Mesothelial cell of epicardium (in vitro differentiated cells): ENCODE data around the gene OARD1. TPM values are rescaled to one million over a fixed set of nuclear protein-coding genes. Genes with fewer than 3 reads are reported as not detected.
A peak's percentile ranks its signal among the peaks of the same experiment; 100 is the strongest.

Source experiments
- DNase-seq, 2 experiments: peaks; one replicate each; pipeline ENCODE4 v3.0.0; 2021; ENCODE audit warnings: low spot score in 2 of 2; ENCODE audit not compliant: unreplicated experiment in 2 of 2
- H3K27ac Mint-ChIP-seq: 2 replicates; pipeline ENCODE4 v1.8.0; 2021; ENCODE audit warnings: mixed read lengths
- H3K27me3 Mint-ChIP-seq: 2 replicates; pipeline ENCODE4 v1.8.0; 2021; ENCODE audit warnings: low read depth, mixed read lengths
- H3K36me3 Mint-ChIP-seq: 2 replicates; pipeline ENCODE4 v1.8.0; 2021; ENCODE audit warnings: mixed read lengths
- H3K4me1 Mint-ChIP-seq: 2 replicates; pipeline ENCODE4 v1.8.0; 2021; ENCODE audit warnings: mixed read lengths
- H3K4me3 Mint-ChIP-seq: 2 replicates; pipeline ENCODE4 v1.8.0; 2021; ENCODE audit warnings: mild to moderate bottlenecking, moderate library complexity, mixed read lengths
- H3K9me3 Mint-ChIP-seq: 2 replicates; pipeline ENCODE4 v1.8.0; 2021; ENCODE audit warnings: mixed read lengths
- total RNA-seq: library from RNA; stranded (reverse); gene quantifications from 3 replicates; pipeline ENCODE4 v1.2.1, GENCODE V29; 2021
- TF ChIP-seq, protein P1 (sequence below): fragments of 200-600 bp; sonication (generic); IDR thresholded peaks from one replicate; pipeline ENCODE4 v1.5.0; 2021; ENCODE audit warnings: antibody characterized with exemption; ENCODE audit not compliant: unreplicated experiment

Gene OARD1
- total RNA-seq, 1 donor from 2014 or later, result 26.8 TPM

DNA sequence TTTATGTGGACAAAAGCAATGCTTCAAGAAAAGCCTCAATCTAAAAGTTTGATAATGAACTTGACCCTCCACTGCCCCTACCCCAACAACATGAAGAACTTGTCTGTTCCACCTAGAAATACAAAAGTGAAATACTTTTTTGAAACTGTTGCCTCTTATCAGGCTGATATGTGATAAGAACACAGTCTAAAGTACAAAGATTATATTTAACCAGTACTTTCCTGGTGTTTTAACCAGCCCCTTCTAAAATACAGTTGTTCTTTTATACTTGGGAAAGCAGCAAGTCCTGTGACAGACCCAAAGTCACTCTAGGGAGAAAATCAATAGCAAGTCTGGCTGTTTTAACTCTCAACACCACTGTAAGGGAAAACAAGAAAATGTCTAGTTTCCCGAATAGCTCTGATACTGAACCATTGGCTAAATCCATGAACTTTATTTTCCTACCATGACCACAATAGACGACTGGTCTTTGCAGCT, 6.6 kb downstream of the OARD1 start:
- H3K9me3 Mint-ChIP-seq, result no peaks in the 10 kb centered on the region
- no peak for DNase-seq
- H3K27me3 Mint-ChIP-seq, result no peaks in the 10 kb centered on the region
- H3K27ac Mint-ChIP-seq, result peak overlapping the region; percentile 66
- peaks cover 12% of the 10 kb centered on the region for H3K4me1 Mint-ChIP-seq
- TF ChIP-seq, protein P1, sequence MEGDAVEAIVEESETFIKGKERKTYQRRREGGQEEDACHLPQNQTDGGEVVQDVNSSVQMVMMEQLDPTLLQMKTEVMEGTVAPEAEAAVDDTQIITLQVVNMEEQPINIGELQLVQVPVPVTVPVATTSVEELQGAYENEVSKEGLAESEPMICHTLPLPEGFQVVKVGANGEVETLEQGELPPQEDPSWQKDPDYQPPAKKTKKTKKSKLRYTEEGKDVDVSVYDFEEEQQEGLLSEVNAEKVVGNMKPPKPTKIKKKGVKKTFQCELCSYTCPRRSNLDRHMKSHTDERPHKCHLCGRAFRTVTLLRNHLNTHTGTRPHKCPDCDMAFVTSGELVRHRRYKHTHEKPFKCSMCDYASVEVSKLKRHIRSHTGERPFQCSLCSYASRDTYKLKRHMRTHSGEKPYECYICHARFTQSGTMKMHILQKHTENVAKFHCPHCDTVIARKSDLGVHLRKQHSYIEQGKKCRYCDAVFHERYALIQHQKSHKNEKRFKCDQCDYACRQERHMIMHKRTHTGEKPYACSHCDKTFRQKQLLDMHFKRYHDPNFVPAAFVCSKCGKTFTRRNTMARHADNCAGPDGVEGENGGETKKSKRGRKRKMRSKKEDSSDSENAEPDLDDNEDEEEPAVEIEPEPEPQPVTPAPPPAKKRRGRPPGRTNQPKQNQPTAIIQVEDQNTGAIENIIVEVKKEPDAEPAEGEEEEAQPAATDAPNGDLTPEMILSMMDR, result no peak
- H3K36me3 Mint-ChIP-seq, result peaks cover 11% of the 10 kb centered on the region
- H3K4me3 Mint-ChIP-seq, result no peak overlapping the region

GRCh38 chr6:41064841-41065240, 7.3 kb downstream of the OARD1 start:
- no peaks in the 10 kb centered on the region for H3K27me3 Mint-ChIP-seq
- H3K4me3 Mint-ChIP-seq, result no peak overlapping the region
- H3K9me3 Mint-ChIP-seq, result no peaks in the 10 kb centered on the region
- TF ChIP-seq, protein P1, result no peak
- H3K4me1 Mint-ChIP-seq, result peaks cover 10% of the 10 kb centered on the region
- no peak for DNase-seq
- H3K27ac Mint-ChIP-seq, result no peak overlapping the region
- peaks cover 11% of the 10 kb centered on the region for H3K36me3 Mint-ChIP-seq

GRCh38 chr6:41063884-41064285, 8.3 kb downstream of the OARD1 start:
- H3K4me3 Mint-ChIP-seq, result no peak overlapping the region
- H3K27me3 Mint-ChIP-seq, result no peaks in the 10 kb centered on the region
- DNase-seq, result no peak
- no peak overlapping the region for H3K27ac Mint-ChIP-seq
- peaks cover 10% of the 10 kb centered on the region for H3K4me1 Mint-ChIP-seq
- H3K36me3 Mint-ChIP-seq, result peaks cover 11% of the 10 kb centered on the region
- TF ChIP-seq, protein P1, result no peak
- no peaks in the 10 kb centered on the region for H3K9me3 Mint-ChIP-seq

- no peak for DNase-seq
- no peaks in the 10 kb centered on the region for H3K9me3 Mint-ChIP-seq
- no peak overlapping the region for H3K27ac Mint-ChIP-seq
- peaks cover 10% of the 10 kb centered on the region for H3K4me1 Mint-ChIP-seq
- TF ChIP-seq, protein P1, result no peak
- H3K4me3 Mint-ChIP-seq, result no peak overlapping the region
- H3K36me3 Mint-ChIP-seq, result peaks cover 9% of the 10 kb centered on the region
- H3K27me3 Mint-ChIP-seq, result no peaks in the 10 kb centered on the region
Observed at GRCh38 chr6:41062056-41062455, 10.1 kb downstream of the OARD1 start.

DNA sequence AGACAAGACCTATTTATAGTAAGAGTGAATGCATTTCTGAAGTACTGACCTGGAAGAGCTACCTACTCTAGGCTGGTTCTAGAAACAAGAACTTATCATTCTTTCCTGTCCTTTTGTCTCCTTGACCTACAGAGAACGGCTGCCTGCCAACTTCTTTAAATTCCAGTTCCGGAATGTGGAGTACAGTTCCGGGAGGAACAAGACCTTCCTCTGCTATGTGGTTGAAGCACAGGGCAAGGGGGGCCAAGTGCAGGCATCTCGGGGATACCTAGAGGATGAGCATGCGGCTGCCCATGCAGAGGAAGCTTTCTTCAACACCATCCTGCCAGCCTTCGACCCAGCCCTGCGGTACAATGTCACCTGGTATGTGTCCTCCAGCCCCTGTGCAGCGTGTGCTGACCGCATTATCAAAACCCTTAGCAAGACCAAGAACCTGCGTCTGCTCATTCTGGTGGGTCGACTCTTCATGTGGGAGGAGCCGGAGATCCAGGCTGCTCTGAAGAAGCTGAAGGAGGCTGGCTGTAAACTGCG, 10.9 kb downstream of the OARD1 start:
- H3K4me1 Mint-ChIP-seq, result peaks cover 4% of the 10 kb centered on the region
- H3K36me3 Mint-ChIP-seq, result peaks cover 4% of the 10 kb centered on the region
- H3K4me3 Mint-ChIP-seq, result no peak overlapping the region
- no peaks in the 10 kb centered on the region for H3K27me3 Mint-ChIP-seq
- no peaks in the 10 kb centered on the region for H3K9me3 Mint-ChIP-seq
- DNase-seq, result no peak
- TF ChIP-seq, protein P1, result no peak
- no peak overlapping the region for H3K27ac Mint-ChIP-seq

- TF ChIP-seq, protein P1, result no peak
- Mint-ChIP-seq H3K4me1 (peaks cover 5% of the 10 kb centered on the region), H3K9me3 (no peaks in the 10 kb centered on the region), H3K27me3 (no peaks in the 10 kb centered on the region), H3K36me3 (peaks cover 2% of the 10 kb centered on the region), H3K27ac (no peak overlapping the region), H3K4me3 (no peak overlapping the region)
- DNase-seq, result no peak
Observed at GRCh38 chr6:41059556-41059955, 12.6 kb downstream of the OARD1 start.
